HepG2 (cell line): ENCODE data around the gene MED22. TPM values are rescaled to one million over a fixed set of nuclear protein-coding genes. Genes with fewer than 3 reads are reported as not detected.

Experiments
- ARNT2 ChIP-seq: sonication (generic); formaldehyde crosslinking; IDR thresholded peaks from 2 replicates; pipeline ENCODE4 v1.8.0; 2022; ENCODE audit warnings: mild to moderate bottlenecking, low read depth, missing genetic modification reagents, moderate library complexity
- BRCA1 ChIP-seq: sonication (generic); formaldehyde crosslinking; IDR thresholded peaks from 2 replicates; pipeline ENCODE4 v1.4.0; 2020; ENCODE audit warnings: missing genetic modification reagents
- ESRRA ChIP-seq: sonication (generic); formaldehyde crosslinking; IDR thresholded peaks from 2 replicates; pipeline ENCODE4 v1.5.1; 2020; ENCODE audit warnings: mild to moderate bottlenecking, low read depth, missing genetic modification reagents
- FOXK1 ChIP-seq: sonication (generic); formaldehyde crosslinking; IDR thresholded peaks from 2 replicates; pipeline ENCODE4 v1.4.0; 2020; ENCODE audit warnings: low read depth, missing genetic modification reagents, borderline replicate concordance
- IRF1 ChIP-seq: sonication (generic); formaldehyde crosslinking; IDR thresholded peaks from 2 replicates; pipeline ENCODE4 v1.4.0; 2020; ENCODE audit warnings: low read depth, mild to moderate bottlenecking, missing genetic modification reagents
- KDM5A ChIP-seq: fragments of 200-600 bp; sonication (generic); IDR thresholded peaks from 2 replicates; pipeline ENCODE4 v1.7.0; 2018; ENCODE audit warnings: antibody characterized with exemption, mild to moderate bottlenecking, low read length, borderline replicate concordance
- MIXL1 ChIP-seq: IDR thresholded peaks from 2 replicates; pipeline ENCODE4 v1.6.1; 2016
- NCOA2 ChIP-seq: sonication (generic); formaldehyde crosslinking; IDR thresholded peaks from 2 replicates; pipeline ENCODE4 v1.8.0; 2022; ENCODE audit warnings: inconsistent platforms
- RAD21 ChIP-seq: fragments of 450-650 bp; formaldehyde crosslinking; IDR thresholded peaks from 2 replicates; pipeline ENCODE4 v1.5.0; 2020; ENCODE audit warnings: mild to moderate bottlenecking
- RFX1 ChIP-seq: fragments of 450-650 bp; IDR thresholded peaks from 2 replicates; pipeline ENCODE4 v1.6.1; 2017
- SIX4 ChIP-seq: sonication (generic); formaldehyde crosslinking; IDR thresholded peaks from 2 replicates; pipeline ENCODE4 v1.4.0; 2020; ENCODE audit warnings: missing genetic modification reagents
- SOX13 ChIP-seq, 3 experiments: fragments of 450-650 bp in 1 of 3; sonication (generic) in 1 of 3; formaldehyde crosslinking in 1 of 3; IDR thresholded peaks in 2 of 3; conservative IDR thresholded peaks in 1 of 3; 2 replicates each; pipeline versions ENCODE4 v1.5.0 to v1.6.1; 2016 to 2020; ENCODE audit warnings: antibody characterized with exemption in 1 of 3, mild to moderate bottlenecking in 1 of 3, missing compliant biosample characterization in 1 of 3, missing genetic modification reagents in 1 of 3, moderate library complexity in 1 of 3
- THAP9 ChIP-seq: sonication (generic); formaldehyde crosslinking; IDR thresholded peaks from 2 replicates; pipeline ENCODE4; 2020; ENCODE audit warnings: missing genetic modification reagents, mild to moderate bottlenecking, borderline replicate concordance
- TOPORS ChIP-seq: sonication (generic); formaldehyde crosslinking; IDR thresholded peaks from 2 replicates; pipeline ENCODE4 v1.8.0; 2023; ENCODE audit warnings: mild to moderate bottlenecking, missing genetic modification reagents
- ZNF234 ChIP-seq: sonication (generic); formaldehyde crosslinking; conservative IDR thresholded peaks from 2 replicates; pipeline ENCODE4 v1.5.1; 2020; ENCODE audit warnings: mild to moderate bottlenecking, missing genetic modification reagents
- ZNF263 ChIP-seq: sonication (generic); formaldehyde crosslinking; IDR thresholded peaks from 2 replicates; pipeline ENCODE4 v1.4.0; 2020; ENCODE audit warnings: missing genetic modification reagents
- ZNF577 ChIP-seq: sonication (generic); formaldehyde crosslinking; IDR thresholded peaks from 2 replicates; pipeline ENCODE4 v1.4.0; 2020; ENCODE audit warnings: mild to moderate bottlenecking, low read depth, missing genetic modification reagents, borderline replicate concordance
- ZNF691 ChIP-seq: sonication (generic); formaldehyde crosslinking; IDR thresholded peaks from 2 replicates; pipeline ENCODE4 v1.4.0; 2020; ENCODE audit warnings: missing genetic modification reagents, low read depth, mild to moderate bottlenecking, borderline replicate concordance
- ZXDC ChIP-seq: sonication (generic); formaldehyde crosslinking; IDR thresholded peaks from 2 replicates; pipeline ENCODE4 v1.5.0; 2020; ENCODE audit warnings: mild to moderate bottlenecking, missing genetic modification reagents
- polyA plus RNA-seq, 8 experiments: library from polyadenylated mRNA; depleted of rRNA in 3 of 8; stranded (reverse) in 7 of 8; unstranded in 1 of 8; fragments of >200 nt; fragmentation: Illumina TruSeq in 4 of 8; extraction: Trizol in 4 of 8; gene quantifications; 2 replicates each; pipeline versions ENCODE4 v1.2.1 to v1.2.3, GENCODE V29; 2011 to 2016; ENCODE audit warnings: low read depth in 4 of 8, missing spikeins in 1 of 8, mixed read lengths in 1 of 8; ENCODE audit not compliant: insufficient read depth in 1 of 8
- total RNA-seq, 5 experiments: library from RNA; depleted of rRNA; stranded (reverse); fragments of >200 nt; fragmentation: Illumina TruSeq; extraction: Trizol; gene quantifications; 2 replicates each; pipeline ENCODE4 v1.2.3, GENCODE V29; 2016; ENCODE audit warnings: low read depth in 1 of 5

MED22 gene
- total and polyA plus RNA-seq, 2 of the 13 experiments (the other 11 are each of a cell fraction or from before 2014, with no cell fraction given) = 15.8 to 22.1 TPM

- TF ChIP-seq TOPORS = 0 out of 2 replicates have a peak, but pooled peaks have one; percentile 61
- TF ChIP-seq MIXL1 (CRISPR knock-in tag) = peak; percentile 33; the same call in 1 of the 2 replicates
- peak; percentile 26; the same call in 1 of the 2 replicates for TF ChIP-seq SOX13 (IDR thresholded peaks at IDR 0.05)
- TF ChIP-seq SOX13 (CRISPR knock-in tag; conservative IDR thresholded peaks at IDR 0.05 in 1 of 2, IDR thresholded peaks at IDR 0.05 in 1 of 2) = 0 out of 4 replicates have a peak, but pooled peaks of 1 of the 2 experiments have one; percentile 93
- peak; percentile 60 for TF ChIP-seq KDM5A
- peak; percentile 25; the same call in 1 of the 2 replicates for TF ChIP-seq RAD21 (CRISPR knock-in tag)
- no peak for TF ChIP-seq BRCA1 (CRISPR knock-in tag)
- 0 out of 2 replicates have a peak, but pooled peaks have one; percentile 30 for TF ChIP-seq IRF1 (CRISPR knock-in tag)
- TF ChIP-seq ARNT2 (CRISPR knock-in tag) = peak; percentile 95; the same call in 1 of the 2 replicates
- peak; percentile 65; the same call in 1 of the 2 replicates for TF ChIP-seq FOXK1
- TF ChIP-seq ZNF691 (CRISPR knock-in tag) = peak; percentile 73; the same call in 1 of the 2 replicates
- peak; percentile 58; the same call in 1 of the 2 replicates for TF ChIP-seq SIX4 (CRISPR knock-in tag)
- TF ChIP-seq NCOA2 = peak; percentile 41; the same call in 1 of the 2 replicates
- no peak for TF ChIP-seq RFX1
- TF ChIP-seq THAP9 (CRISPR knock-in tag) = peak; percentile 68; the same call in 1 of the 2 replicates
- TF ChIP-seq ZNF577 (CRISPR knock-in tag) = no peak
- TF ChIP-seq ESRRA (CRISPR knock-in tag) = 0 out of 2 replicates have a peak, but pooled peaks have one; percentile 23
- peak; percentile 59; the same call in 1 of the 2 replicates for TF ChIP-seq ZNF234 (CRISPR knock-in tag)
- 0 out of 2 replicates have a peak, but pooled peaks have one; percentile 46 for TF ChIP-seq ZNF263 (CRISPR knock-in tag)
- peak; percentile 34; the same call in 1 of the 2 replicates for TF ChIP-seq ZXDC
These were observed at the start of gene MED22, which contains the start of gene RPL7A (continued) for GRCh38 chr9:133347985-133348717.
